ENCODE measurements around the gene CASP9. TPM values are rescaled to one million over a fixed set of nuclear protein-coding genes. Genes with fewer than 3 reads are reported as not detected.
A peak's percentile ranks its signal among the peaks of the same experiment; 100 is the strongest.

CASP9 gene
- total and polyA plus RNA-seq, 2 of the 13 experiments (the other 11 are each of a cell fraction or from before 2014, with no cell fraction given), result 8.5 to 11.5 TPM

DNA sequence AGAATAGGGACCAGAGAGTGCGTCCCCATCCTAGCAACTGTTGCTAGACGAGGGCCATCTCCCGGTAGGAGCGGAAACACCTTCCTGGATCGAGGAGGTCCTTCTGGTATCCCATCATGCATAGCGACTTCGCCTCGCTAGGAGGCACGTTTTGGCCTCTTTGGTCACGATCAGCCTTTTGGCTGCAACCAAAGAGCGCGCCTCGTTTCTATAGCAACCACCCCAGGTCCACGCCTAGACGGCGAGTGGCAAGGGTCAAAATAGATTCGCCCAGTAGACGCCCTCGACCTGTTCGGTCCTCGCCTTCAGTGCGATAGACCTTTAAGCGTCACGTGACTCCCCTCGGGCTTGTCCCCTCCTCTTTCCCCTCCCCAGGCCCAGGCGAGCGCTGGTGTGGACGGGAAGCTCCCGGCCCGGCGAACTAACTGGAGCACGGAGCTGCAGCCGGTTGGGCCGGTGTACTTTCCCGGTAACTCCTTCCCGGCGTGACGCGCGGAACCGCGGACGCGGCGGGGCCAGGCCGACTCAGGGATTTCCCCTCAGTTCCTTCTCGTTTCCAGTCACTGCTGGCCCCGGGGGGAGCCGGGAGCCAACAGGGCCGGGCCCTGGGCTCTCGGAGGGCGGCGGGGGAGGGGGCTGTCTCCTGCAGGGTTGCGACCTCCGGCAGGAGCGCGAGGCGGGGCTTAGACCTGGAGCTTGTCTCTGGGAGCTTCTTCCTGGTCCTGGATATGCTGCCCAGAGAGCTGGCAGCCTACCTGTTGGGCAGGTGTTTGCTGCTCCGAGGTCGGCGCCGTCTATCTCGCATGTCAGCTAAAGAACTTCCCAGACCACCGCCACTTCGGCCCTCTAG lies 2.7 kb upstream of the CASP9 start, which contains the start of gene DNAJC16 (continued):
- TF ChIP-seq YEATS2 (CRISPR knock-in tag; IDR thresholded peaks at IDR 0.05; ENCODE audit: borderline replicate concordance) (peak; percentile 89; the same call in 1 of the 2 replicates), ASH2L (IDR thresholded peaks at IDR 0.05; ENCODE audit: insufficient read length, low read depth, low read length) (peak; percentile 92), KDM5A (IDR thresholded peaks at IDR 0.05; ENCODE audit: borderline replicate concordance, low read length) (peak; percentile 75; the same call in 1 of the 2 replicates), HOXA9 (CRISPR knock-in tag; IDR thresholded peaks at IDR 0.05; ENCODE audit: borderline replicate concordance) (no peak), REPIN1 (CRISPR knock-in tag; IDR thresholded peaks at IDR 0.05; ENCODE audit: borderline replicate concordance, low read depth) (peak; percentile 93), NCOA2 (CRISPR knock-in tag; IDR thresholded peaks at IDR 0.05) (peak; percentile 51), SATB2 (CRISPR knock-in tag; IDR thresholded peaks at IDR 0.05) (no peak), ZNF670 (CRISPR knock-in tag; IDR thresholded peaks at IDR 0.05; ENCODE audit: borderline replicate concordance) (peak; percentile 70), LCORL (IDR thresholded peaks at IDR 0.05) (peak; percentile 85), LCORL (CRISPR knock-in tag; IDR thresholded peaks at IDR 0.05) (no peak), ATF7-NPFF (CRISPR knock-in tag; IDR thresholded peaks at IDR 0.05; ENCODE audit: low read depth) (0 out of 2 replicates have a peak, but pooled peaks have one; percentile 48), ZKSCAN5 (CRISPR knock-in tag; IDR thresholded peaks at IDR 0.05) (no peak), HNF4G (IDR thresholded peaks at IDR 0.05; ENCODE audit: borderline replicate concordance, low read depth, low read length) (peak; percentile 49; the same call in 1 of the 2 replicates), HNF4G (CRISPR knock-in tag; IDR thresholded peaks at IDR 0.05; ENCODE audit: borderline replicate concordance, low read depth) (no peak; the same call in 1 of the 2 replicates), ZMYM3 (CRISPR knock-in tag; IDR thresholded peaks at IDR 0.05) (peak; percentile 45)
- TF ChIP-seq, protein P1, sequence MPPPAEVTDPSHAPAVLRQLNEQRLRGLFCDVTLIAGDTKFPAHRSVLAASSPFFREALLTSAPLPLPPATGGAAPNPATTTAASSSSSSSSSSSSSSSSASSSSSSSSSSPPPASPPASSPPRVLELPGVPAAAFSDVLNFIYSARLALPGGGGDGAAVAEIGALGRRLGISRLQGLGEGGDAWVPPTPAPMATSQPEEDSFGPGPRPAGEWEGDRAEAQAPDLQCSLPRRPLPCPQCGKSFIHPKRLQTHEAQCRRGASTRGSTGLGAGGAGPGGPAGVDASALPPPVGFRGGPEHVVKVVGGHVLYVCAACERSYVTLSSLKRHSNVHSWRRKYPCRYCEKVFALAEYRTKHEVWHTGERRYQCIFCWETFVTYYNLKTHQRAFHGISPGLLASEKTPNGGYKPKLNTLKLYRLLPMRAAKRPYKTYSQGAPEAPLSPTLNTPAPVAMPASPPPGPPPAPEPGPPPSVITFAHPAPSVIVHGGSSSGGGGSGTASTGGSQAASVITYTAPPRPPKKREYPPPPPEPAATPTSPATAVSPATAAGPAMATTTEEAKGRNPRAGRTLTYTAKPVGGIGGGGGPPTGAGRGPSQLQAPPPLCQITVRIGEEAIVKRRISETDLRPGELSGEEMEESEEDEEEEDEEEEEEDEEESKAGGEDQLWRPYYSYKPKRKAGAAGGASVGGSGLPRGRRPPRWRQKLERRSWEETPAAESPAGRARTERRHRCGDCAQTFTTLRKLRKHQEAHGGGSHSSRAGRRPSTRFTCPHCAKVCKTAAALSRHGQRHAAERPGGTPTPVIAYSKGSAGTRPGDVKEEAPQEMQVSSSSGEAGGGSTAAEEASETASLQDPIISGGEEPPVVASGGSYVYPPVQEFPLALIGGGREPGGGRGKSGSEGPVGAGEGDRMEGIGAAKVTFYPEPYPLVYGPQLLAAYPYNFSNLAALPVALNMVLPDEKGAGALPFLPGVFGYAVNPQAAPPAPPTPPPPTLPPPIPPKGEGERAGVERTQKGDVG (CRISPR knock-in tag; IDR thresholded peaks at IDR 0.05; ENCODE audit: borderline replicate concordance), result no peak
- TF ChIP-seq, protein P2, sequence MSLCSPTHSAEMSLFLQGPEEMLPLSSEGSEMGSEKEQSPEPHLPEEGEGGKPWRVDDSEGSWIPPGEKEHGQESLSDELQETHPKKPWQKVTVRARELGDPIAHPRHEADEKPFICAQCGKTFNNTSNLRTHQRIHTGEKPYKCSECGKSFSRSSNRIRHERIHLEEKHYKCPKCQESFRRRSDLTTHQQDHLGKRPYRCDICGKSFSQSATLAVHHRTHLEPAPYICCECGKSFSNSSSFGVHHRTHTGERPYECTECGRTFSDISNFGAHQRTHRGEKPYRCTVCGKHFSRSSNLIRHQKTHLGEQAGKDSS (CRISPR knock-in tag; IDR thresholded peaks at IDR 0.05; ENCODE audit: borderline replicate concordance, low read depth), result peak; percentile 75; the same call in 1 of the 2 replicates

Data from HepG2 (cell line).